GM19099 (cell line): ENCODE data around the gene DUS2.

ENCODE experiments used
- POLR2A ChIP-seq: IDR thresholded peaks from 3 replicates; pipeline ENCODE4 v1.6.1; 2011; ENCODE audit warnings: low read depth; ENCODE audit not compliant: insufficient read length; ENCODE audit errors: extremely low read depth

Gene DUS2

DNA sequence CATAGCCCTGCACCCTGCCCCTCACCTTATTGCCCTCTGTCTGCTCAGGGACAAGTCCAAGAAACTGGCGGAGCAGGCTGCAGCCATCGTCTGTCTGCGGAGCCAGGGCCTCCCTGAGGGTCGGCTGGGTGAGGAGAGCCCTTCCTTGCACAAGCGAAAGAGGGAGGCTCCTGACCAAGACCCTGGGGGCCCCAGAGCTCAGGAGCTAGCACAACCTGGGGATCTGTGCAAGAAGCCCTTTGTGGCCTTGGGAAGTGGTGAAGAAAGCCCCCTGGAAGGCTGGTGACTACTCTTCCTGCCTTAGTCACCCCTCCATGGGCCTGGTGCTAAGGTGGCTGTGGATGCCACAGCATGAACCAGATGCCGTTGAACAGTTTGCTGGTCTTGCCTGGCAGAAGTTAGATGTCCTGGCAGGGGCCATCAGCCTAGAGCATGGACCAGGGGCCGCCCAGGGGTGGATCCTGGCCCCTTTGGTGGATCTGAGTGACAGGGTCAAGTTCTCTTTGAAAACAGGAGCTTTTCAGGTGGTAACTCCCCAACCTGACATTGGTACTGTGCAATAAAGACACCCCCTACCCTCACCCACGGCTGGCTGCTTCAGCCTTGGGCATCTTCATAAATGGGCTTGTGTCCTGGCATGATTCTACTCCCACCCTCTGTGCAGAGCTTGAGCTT lies 55.8 kb downstream of the DUS2 start:
- TF ChIP-seq POLR2A: no peak

DNA sequence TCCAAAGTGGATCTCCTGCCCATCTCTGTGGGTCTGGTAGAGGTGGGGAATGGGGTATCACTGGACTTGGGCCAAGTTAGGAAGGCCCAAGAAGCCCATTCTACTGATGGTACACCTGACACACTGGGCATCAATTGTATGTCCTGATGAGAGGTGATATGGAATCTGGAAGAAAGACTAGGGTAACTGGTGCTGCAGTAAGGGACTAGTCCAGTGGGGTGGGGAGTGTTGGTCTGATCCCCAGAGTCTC lies 56.2 kb downstream of the DUS2 start:
- no peak for TF ChIP-seq POLR2A

DNA sequence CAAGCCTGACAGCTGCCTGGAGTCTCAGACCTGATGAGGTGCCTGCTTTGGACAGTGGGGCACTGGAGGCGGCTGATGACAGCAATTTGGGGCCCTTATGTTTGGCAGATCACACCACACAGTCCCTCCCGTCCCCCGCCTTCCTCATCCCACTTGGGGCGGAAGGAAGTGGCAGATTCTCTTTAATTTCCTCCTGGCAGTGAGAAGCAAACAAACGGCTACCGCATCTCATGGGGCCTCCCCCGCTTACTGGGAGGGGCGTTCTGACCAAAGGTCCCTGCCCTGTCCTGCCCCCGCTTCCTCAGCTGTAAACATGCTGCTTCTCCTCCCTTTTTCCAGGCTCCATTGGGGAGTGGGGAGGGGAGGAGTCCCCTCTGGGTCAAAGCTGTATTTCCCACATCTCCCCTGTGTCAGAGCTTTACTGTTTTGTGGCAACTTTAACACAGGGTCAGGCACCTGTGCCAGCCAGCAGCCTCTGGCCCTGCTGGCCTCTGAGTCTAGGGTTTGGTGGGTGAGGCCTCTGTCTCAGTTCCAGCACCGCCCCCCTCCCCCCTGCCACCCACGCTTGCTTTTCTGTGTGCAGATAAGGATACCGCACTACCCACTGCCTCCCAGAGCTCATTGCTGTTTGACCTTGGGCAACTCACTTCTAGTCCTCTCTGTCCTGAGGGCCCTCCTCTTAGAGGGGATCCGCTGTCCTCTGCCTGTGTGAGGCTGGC lies 56.7 kb downstream of the DUS2 start:
- no peak for TF ChIP-seq POLR2A

DNA sequence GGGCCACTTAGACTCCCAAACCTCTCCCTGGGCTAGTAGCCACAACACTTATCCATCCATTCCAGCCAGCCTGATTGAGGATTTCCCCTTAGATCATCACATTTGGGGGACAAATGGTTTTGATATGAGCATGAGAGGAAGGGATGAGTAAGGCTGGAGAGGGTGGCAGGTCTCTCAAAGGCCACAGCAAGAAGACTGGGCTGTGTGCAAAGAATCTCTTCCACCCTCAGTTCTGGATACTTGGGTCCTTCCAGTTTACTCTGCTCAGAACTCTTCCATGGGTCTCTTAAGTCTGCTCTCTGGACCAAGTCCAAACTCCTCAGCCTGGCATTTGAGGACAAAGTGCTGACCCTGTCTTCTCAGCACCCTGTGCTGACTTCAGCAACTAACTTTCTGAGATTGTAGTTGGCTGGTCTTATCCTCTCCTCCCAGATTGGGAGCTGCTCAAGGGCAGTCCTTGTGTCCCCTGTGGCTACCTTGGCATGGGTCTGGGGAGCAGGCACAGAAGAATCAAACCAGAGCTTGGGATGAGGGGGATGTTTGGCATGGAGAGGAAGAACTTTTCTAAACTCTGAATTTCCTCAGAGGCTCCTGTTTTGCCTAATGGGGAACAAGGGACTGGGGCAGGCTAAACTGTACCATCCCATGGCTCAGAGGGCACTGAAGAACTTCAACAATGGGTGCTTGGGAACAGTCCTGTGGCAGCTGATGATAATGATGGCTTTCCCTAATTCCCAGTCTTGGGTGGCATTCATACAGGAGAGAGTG lies 59.0 kb downstream of the DUS2 start:
- no peak for TF ChIP-seq POLR2A

DNA sequence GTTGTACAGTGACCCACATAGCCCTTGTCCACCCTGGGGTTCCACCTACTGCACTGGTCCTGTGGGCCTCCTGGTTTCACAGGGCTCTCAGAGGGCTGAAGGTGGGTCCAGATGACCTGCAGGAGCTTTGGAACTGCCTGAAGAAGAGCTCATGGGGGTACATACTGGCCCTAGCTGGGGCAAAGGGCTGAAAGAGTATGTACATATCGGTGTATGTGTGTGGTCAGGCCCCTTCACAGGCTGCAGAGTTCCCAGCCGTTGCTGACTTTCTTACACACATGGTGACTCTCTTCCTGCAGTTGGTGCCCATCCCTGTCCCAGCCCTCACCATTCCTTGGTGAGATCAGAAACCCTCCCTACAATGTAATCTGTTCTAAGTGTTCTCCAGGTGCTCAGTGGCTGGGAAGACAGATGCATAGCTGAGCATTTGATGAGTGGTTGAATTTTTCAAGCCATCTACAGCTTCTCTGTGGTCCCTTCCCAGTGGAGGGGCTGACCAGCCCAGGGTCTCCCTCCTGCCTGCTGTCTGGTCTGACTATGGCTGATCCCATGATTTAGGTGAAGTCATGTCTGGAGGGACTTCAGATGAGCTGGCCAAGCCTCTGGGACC lies 59.6 kb downstream of the DUS2 start:
- TF ChIP-seq POLR2A: no peak

DNA sequence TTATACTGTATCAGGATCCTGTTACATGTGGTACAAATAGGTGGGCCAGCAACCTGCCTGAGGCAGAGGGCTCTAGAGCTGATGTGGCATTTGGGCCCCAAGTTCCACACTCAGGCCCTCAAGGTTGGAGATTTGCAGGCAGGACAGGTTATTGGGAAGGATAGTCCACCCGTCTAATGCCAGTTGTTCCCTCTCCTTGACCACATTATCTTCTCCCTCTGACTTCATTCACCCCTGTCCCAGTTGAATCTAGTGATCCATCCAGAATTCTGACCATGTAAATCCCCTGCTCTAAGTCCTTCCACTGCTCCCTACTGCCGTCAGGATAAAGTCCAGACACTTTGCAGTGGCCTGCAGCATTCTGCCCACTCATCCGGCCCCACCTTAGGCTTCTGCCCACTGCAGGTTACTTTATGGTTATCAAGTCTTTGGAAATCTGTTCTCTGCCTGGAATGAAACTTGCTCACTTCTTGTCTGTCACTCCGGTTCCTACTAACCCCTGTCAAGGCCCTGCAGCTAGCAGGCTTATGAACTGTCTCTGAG lies 60.2 kb downstream of the DUS2 start:
- no peak for TF ChIP-seq POLR2A

DNA sequence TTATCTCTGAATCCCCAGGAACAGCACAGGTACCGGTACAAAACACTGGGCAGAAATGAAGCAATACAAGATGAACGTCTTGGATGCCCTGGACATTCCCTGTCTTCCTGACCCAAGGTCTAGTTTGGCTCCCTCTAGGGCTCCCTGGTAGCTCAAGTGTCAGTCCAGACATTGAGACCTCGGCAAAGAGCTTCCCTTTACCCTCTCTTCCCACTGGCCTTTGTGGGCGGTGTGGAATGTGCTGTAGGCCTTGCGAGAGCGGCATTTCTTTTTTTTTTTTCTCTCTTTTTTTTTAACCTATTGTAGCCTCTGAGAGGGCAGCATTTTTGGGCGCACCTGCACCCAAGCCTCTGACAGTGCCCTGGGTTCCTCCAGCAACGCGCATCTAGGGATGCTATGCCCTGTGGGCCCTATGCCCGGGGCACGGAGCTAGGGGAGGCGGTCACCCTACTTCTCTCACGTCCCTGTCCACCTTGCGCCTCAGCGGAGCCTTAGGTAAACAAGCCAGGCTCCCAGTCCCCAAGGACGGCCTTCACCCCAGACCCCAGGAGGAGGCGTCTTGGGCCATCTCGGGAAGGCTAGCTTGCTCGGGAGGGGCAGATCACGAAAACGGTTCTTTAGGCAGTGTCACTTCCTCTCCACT lies 60.9 kb downstream of the DUS2 start:
- no peak for TF ChIP-seq POLR2A

DNA sequence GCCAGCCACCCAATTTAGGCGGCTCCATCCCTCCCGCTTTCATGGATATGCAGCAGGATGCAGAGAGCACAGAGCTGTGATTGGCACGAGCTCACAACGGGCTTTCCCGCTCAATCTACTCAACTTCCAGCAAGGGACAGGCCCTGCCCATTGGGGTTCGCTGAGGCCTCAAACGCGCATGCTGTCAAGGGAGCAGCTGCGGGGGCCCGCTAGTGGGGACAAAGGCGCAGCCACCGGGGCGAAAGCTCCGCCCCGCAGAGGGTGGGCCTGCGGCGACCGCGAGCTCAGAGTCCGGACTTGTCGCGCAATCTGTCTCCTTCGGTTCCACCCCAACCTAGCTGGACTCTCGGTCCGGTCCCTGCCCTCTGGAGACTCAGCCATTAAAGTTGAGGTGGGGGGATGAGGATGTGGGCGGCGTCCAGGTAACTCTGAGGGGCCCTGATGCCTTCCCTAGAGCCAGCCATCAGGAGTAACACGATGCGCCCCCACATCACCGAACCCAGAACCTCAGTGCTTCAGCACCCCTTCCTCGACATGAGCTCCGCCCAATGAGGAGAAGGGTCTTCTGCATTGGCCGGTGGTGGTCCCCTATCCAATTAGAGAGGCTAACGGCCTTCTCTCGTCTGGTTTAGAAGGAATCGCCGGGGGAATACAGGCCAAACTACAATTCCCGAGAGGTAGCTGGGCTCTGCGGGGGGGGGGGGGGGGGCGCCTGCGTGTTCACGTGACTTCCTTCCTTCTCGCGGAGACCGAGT lies 61.6 kb downstream of the DUS2 start:
- TF ChIP-seq POLR2A: peak; percentile 82

DNA sequence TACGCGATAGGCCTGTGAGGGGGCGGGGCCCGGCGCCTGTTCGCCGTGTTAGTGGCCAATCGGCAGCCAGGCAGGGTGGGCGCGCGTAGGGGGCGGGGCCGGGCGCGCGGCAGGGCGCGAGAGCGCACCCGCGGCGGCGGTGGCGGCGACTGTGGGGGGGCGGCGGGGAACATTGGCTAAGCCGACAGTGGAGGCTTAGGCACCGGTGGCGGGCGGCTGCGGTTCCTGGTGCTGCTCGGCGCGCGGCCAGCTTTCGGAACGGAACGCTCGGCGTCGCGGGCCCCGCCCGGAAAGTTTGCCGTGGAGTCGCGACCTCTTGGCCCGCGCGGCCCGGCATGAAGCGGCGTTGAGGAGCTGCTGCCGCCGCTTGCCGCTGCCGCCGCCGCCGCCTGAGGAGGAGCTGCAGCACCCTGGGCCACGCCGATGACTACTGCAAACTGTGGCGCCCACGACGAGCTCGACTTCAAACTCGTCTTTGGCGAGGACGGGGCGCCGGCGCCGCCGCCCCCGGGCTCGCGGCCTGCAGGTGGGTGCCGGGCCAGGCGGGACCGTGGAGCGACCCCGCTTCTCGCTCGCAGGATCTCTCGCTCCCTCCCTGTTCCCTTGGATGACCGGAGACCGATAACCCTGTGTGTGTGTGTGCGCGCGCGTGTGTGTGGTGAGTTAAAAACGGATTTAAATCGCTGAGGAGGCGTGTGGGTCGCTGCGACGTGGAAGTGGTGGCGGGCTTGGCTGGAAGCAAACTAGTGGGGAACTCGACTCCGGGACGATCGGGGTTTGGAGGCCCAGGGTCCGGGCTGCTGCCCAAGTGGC lies 62.4 kb downstream of the DUS2 start, which contains the start of gene NFATC3:
Gene NFATC3, plus strand, starts transcription at position 112 of the 813 bp plus-strand sequence. Its CDS starts 312 bp downstream, at position 424.
- peak; percentile 70 for TF ChIP-seq POLR2A

DNA sequence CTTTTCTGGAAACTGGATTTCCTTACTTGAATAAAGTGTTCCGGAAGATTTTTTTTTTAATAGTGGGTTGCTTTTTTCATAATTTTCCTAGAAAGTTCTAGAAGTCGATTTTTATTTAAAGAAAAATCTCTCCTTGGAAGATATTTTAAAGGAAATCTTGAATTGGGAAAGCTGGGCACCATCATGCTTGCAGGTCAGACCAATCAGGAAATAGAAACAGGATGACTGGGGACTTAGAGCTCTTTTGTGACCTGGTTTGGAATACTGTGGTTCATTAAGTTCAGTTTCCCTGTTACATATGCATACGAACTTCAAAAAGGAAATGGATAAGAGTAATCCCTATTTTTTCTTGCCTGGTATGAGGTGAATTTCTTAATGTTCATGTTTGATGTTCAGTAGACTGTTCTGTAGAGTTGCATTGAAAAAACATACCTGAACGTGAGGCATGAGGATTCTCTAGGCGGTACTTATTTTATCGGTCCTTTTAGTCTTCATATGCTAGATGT lies 63.3 kb downstream of the DUS2 start:
- no peak for TF ChIP-seq POLR2A

DNA sequence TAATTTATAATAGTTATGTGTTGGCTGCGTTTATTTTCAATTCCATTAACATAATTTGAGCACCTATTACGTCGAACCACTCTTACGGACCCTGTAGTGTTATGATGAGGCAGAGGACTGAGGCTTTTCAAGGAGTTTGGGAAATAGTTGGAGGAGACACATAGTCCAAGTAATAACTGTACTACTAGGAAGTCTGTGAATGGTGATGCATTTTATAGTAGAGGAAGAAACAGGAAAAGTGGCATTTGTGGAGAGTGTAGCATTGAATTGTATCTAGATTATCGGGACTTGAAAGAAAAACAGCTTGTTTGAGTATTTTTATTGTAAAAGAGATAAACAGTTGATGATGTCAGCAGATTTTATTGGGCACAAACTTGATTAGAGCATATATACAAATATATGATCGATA lies 63.8 kb downstream of the DUS2 start:
- TF ChIP-seq POLR2A: no peak

DNA sequence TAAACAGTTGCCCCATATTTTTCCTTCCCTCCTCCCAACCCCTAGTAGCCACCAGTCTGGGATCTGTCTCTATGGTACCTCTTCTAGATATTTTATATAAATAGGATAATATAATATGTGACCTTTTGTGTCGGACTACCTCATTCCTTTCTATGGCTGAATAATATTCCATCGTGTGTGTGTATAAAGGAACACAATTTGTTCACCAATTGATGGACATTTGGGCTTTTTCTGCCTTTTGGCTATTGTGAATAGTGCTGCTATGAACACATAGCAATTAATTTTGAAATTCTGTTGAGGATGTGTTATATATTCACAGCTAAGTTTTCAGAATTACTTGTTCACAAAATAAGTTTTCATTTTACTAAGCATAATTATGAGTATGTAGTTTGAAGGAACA lies 64.6 kb downstream of the DUS2 start:
- no peak for TF ChIP-seq POLR2A
